Measurements from ENCODE around the gene CD82. TPM values are rescaled to one million over a fixed set of nuclear protein-coding genes. Genes with fewer than 3 reads are reported as not detected.

CD82 gene
- total and polyA plus RNA-seq, 2 of the 13 experiments (the other 11 are each of a cell fraction or from before 2014, with no cell fraction given), result 0.05 TPM; not detected in 1

GRCh38 chr11:44528103-44528502 is 37.4 kb upstream of the CD82 start:
- peak; percentile 31; the same call in 1 of the 3 replicates for ATAC-seq
- H2AFZ ChIP-seq (ENCODE audit: low read length), result no peak overlapping the region
- ChIA-PET CTCF (ENCODE audit: low intra/inter-chr PET ratio, low total read pairs) (no interaction called here), POLR2A (no interaction called here)
- no peaks in the 10 kb centered on the region for H3K4me1 ChIP-seq (ENCODE audit: insufficient read depth, low read length)
- WGBS (ENCODE audit: low lambda C conversion rate), result 19% methylated on average over 5 of the region's 8 CpGs
- BruUV-seq (replicated peaks), result no TSS peak
- no peaks in the 10 kb centered on the region for H3K9me3 ChIP-seq (ENCODE audit: low read length)
- DNase-seq (ENCODE audit: low spot score), result no peak
- no peak overlapping the region for H3K4me2 ChIP-seq (ENCODE audit: low read depth, low read length)
- in situ Hi-C loops (cut with HindIII; ENCODE audit: extremely low pct_ligation_motif_present, low pct_unique_long_range_greater_than_20kb) (loop anchor here (25.0 kb wide), 1 partner anchor 241 kb away; no protein-coding TSS in a partner anchor), intact Hi-C loops (cut with micrococcal nuclease; ENCODE audit: unreplicated experiment) (no loop called here)
- H4K20me1 ChIP-seq (ENCODE audit: insufficient read depth, low read length), result no peaks in the 10 kb centered on the region
- no peaks in the 10 kb centered on the region for H3K36me3 ChIP-seq (replicated peaks in 1 of 2; ENCODE audit: control insufficient read depth in 1 of 2, insufficient read depth in 2 of 2, low read length in 2 of 2)
- no peak for TF ChIP-seq ZBTB8A (CRISPR knock-in tag; IDR thresholded peaks at IDR 0.05; ENCODE audit: borderline replicate concordance, low read depth)
- H3K27me3 ChIP-seq (ENCODE audit: control insufficient read depth in 1 of 2, insufficient read depth in 2 of 2, low read length in 2 of 2), result peaks cover 4 to 40% of the 10 kb centered on the region in 2 experiments; a peak in 3 of 5 replicates
- no peak overlapping the region for H3K9ac ChIP-seq (ENCODE audit: insufficient read depth, low read depth, low read length)
- no peak for FAIRE-seq
- H3K27ac ChIP-seq (ENCODE audit: extremely low read length, insufficient read depth, low read length), result no peak overlapping the region
- no peak overlapping the region for H3K4me3 ChIP-seq (replicated peaks in 1 of 3; ENCODE audit: insufficient read depth in 1 of 3, low read depth in 2 of 3, low read length in 3 of 3)
- no peaks in the 10 kb centered on the region for H3K79me2 ChIP-seq (ENCODE audit: insufficient read depth, low read length)

- Histone ChIP-seq H3K9me3 (ENCODE audit: low read length) (no peaks in the 10 kb centered on the region), H3K4me3 (replicated peaks in 1 of 3; ENCODE audit: insufficient read depth in 1 of 3, low read depth in 2 of 3, low read length in 3 of 3) (no peak overlapping the region), H3K4me2 (ENCODE audit: low read depth, low read length) (no peak overlapping the region), H2AFZ (ENCODE audit: low read length) (no peak overlapping the region), H4K20me1 (ENCODE audit: insufficient read depth, low read length) (no peaks in the 10 kb centered on the region), H3K27ac (ENCODE audit: extremely low read length, insufficient read depth, low read length) (no peak overlapping the region), H3K27me3 (ENCODE audit: control insufficient read depth in 1 of 2, insufficient read depth in 2 of 2, low read length in 2 of 2) (peaks cover 4 to 40% of the 10 kb centered on the region in 2 experiments; a peak in 3 of 5 replicates), H3K4me1 (ENCODE audit: insufficient read depth, low read length) (no peaks in the 10 kb centered on the region), H3K9ac (ENCODE audit: insufficient read depth, low read depth, low read length) (no peak overlapping the region), H3K79me2 (ENCODE audit: insufficient read depth, low read length) (no peaks in the 10 kb centered on the region), H3K36me3 (replicated peaks in 1 of 2; ENCODE audit: control insufficient read depth in 1 of 2, insufficient read depth in 2 of 2, low read length in 2 of 2) (no peaks in the 10 kb centered on the region)
- POLR2A ChIA-PET, result no interaction called here
- ATAC-seq (no peak), FAIRE-seq (no peak), DNase-seq (ENCODE audit: low spot score) (no peak)
- CTCF ChIA-PET (ENCODE audit: low intra/inter-chr PET ratio, low total read pairs), result no interaction called here
- TF ChIP-seq ZNF512B (CRISPR knock-in tag; IDR thresholded peaks at IDR 0.05; ENCODE audit: borderline replicate concordance) (no peak), ZNF768 (CRISPR knock-in tag; IDR thresholded peaks at IDR 0.05) (peak; percentile 52; the same call in 1 of the 2 replicates)
- in situ Hi-C loops (cut with HindIII; ENCODE audit: extremely low pct_ligation_motif_present, low pct_unique_long_range_greater_than_20kb), result loop anchor here (25.0 kb wide), 1 partner anchor 241 kb away; no protein-coding TSS in a partner anchor
- intact Hi-C loops (cut with micrococcal nuclease; ENCODE audit: unreplicated experiment), result no loop called here
- no TSS peak for BruUV-seq (replicated peaks)
- 25% methylated on average over 2 of the region's 2 CpGs for WGBS (ENCODE audit: low lambda C conversion rate)
Observed at GRCh38 chr11:44528581-44528980, 36.9 kb upstream of the CD82 start.
